Measurements from ENCODE around the gene MASP2. TPM values are rescaled to one million over a fixed set of nuclear protein-coding genes. Genes with fewer than 3 reads are reported as not detected.

Gene MASP2
- total and polyA plus RNA-seq, 2 donors (not counting 1 experiment from before 2014, with no cell fraction given): 0.06 TPM; not detected in 1

- Histone ChIP-seq H3K4me1 (ENCODE audit: control insufficient read depth in 2 of 2, insufficient read depth in 2 of 2, low read length in 2 of 2) (peaks cover 8 to 15% of the 10 kb centered on the region in 2 donors), H3K9ac (ENCODE audit: low read length) (no peak overlapping the region), H3K27ac (ENCODE audit: low read length in 2 of 2) (no peak overlapping the region), H3K9me3 (ENCODE audit: control extremely low read depth in 1 of 3, control insufficient read depth in 2 of 3, insufficient read depth in 1 of 3, low read length in 2 of 3) (no peaks in the 10 kb centered on the region), H3K4me2 (replicated peaks; ENCODE audit: low read depth, low read length, poor library complexity, severe bottlenecking) (no peak overlapping the region), H3K4me3 (ENCODE audit: control extremely low read depth in 1 of 5, extremely low read depth in 1 of 5, insufficient read depth in 1 of 5, low read depth in 2 of 5, low read length in 4 of 5) (no peak overlapping the region), H2AFZ (ENCODE audit: insufficient read depth, low read depth, low read length, poor library complexity, severe bottlenecking) (no peak overlapping the region), H3K79me2 (ENCODE audit: control insufficient read depth, insufficient read depth, low read length) (peaks cover 9% of the 10 kb centered on the region), H4K20me1 (ENCODE audit: control insufficient read depth, insufficient read depth, low read length, poor library complexity, severe bottlenecking) (peaks cover 6% of the 10 kb centered on the region), H3K27me3 (replicated peaks in 1 of 4; ENCODE audit: control extremely low read depth in 1 of 4, control insufficient read depth in 3 of 4, insufficient read depth in 4 of 4, low read length in 3 of 4) (no peaks in the 10 kb centered on the region), H3K36me3 (replicated peaks in 1 of 2; ENCODE audit: control extremely low read depth in 1 of 2, control insufficient read depth in 1 of 2, extremely low read depth in 1 of 2, insufficient read depth in 2 of 2, low read length in 1 of 2) (peaks cover 0 to 6% of the 10 kb centered on the region in 2 experiments)
- no peak for TF ChIP-seq CTCF (IDR thresholded peaks at IDR 0.05)
- no peak for TF ChIP-seq EZH2 (IDR thresholded peaks at IDR 0.05; ENCODE audit: borderline replicate concordance, insufficient read depth, low read depth, low read length, poor library complexity, severe bottlenecking)
- no peak for DNase-seq
- H3K4me1 Mint-ChIP-seq: peaks cover 19% of the 10 kb centered on the region
- 95% methylated on average over 6 of the region's 7 CpGs for WGBS (ENCODE audit: insufficient coverage)
- no peak overlapping the region for H3K27ac Mint-ChIP-seq
- no peak overlapping the region for H3K4me3 Mint-ChIP-seq
- CTCF ChIA-PET: interaction anchor here (1.4 kb wide), 1 partner anchor 17 kb away, joined by 6 read pairs; no protein-coding TSS in a partner anchor
- H3K27me3 Mint-ChIP-seq: no peaks in the 10 kb centered on the region
- no peak for ATAC-seq (ENCODE audit: low read depth)
- no peaks in the 10 kb centered on the region for H3K9me3 Mint-ChIP-seq (ENCODE audit: insufficient read depth)
- POLR2A ChIA-PET: no interaction called here
- intact Hi-C loops (cut with micrococcal nuclease): no loop called here
Measured at GRCh38 chr1:11054181-11054580, 7.1 kb upstream of the MASP2 start.

GRCh38 chr1:11053758-11054137 is 6.7 kb upstream of the MASP2 start:
- H3K36me3 ChIP-seq (replicated peaks in 1 of 2; ENCODE audit: control extremely low read depth in 1 of 2, control insufficient read depth in 1 of 2, extremely low read depth in 1 of 2, insufficient read depth in 2 of 2, low read length in 1 of 2): peaks cover 0 to 6% of the 10 kb centered on the region in 2 experiments
- intact Hi-C loops (cut with micrococcal nuclease): no loop called here
- no peaks in the 10 kb centered on the region for H3K9me3 Mint-ChIP-seq (ENCODE audit: insufficient read depth)
- no peak overlapping the region for H3K4me3 Mint-ChIP-seq
- H3K4me3 ChIP-seq (ENCODE audit: control extremely low read depth in 1 of 5, extremely low read depth in 1 of 5, insufficient read depth in 1 of 5, low read depth in 2 of 5, low read length in 4 of 5): no peak overlapping the region
- H4K20me1 ChIP-seq (ENCODE audit: control insufficient read depth, insufficient read depth, low read length, poor library complexity, severe bottlenecking): peaks cover 3% of the 10 kb centered on the region
- no peak for ATAC-seq (ENCODE audit: low read depth)
- peaks cover 15% of the 10 kb centered on the region for H3K4me1 Mint-ChIP-seq
- CTCF ChIA-PET: interaction anchor here (1.4 kb wide), 1 partner anchor 16 kb away, joined by 6 read pairs; no protein-coding TSS in a partner anchor
- H3K9me3 ChIP-seq (ENCODE audit: control extremely low read depth in 1 of 3, control insufficient read depth in 2 of 3, insufficient read depth in 1 of 3, low read length in 2 of 3): no peaks in the 10 kb centered on the region
- H2AFZ ChIP-seq (ENCODE audit: insufficient read depth, low read depth, low read length, poor library complexity, severe bottlenecking): no peak overlapping the region
- H3K4me2 ChIP-seq (replicated peaks; ENCODE audit: low read depth, low read length, poor library complexity, severe bottlenecking): no peak overlapping the region
- H3K27me3 Mint-ChIP-seq: no peaks in the 10 kb centered on the region
- H3K27ac ChIP-seq (ENCODE audit: low read length in 2 of 2): no peak overlapping the region
- DNase-seq: no peak
- H3K27me3 ChIP-seq (replicated peaks in 1 of 4; ENCODE audit: control extremely low read depth in 1 of 4, control insufficient read depth in 3 of 4, insufficient read depth in 4 of 4, low read length in 3 of 4): no peaks in the 10 kb centered on the region
- WGBS (ENCODE audit: insufficient coverage): 77% methylated on average over 8 of the region's 10 CpGs
- peaks cover 5% of the 10 kb centered on the region for H3K79me2 ChIP-seq (ENCODE audit: control insufficient read depth, insufficient read depth, low read length)
- peaks cover 3 to 11% of the 10 kb centered on the region in 2 donors for H3K4me1 ChIP-seq (ENCODE audit: control insufficient read depth in 2 of 2, insufficient read depth in 2 of 2, low read length in 2 of 2)
- POLR2A ChIA-PET: no interaction called here
- no peak overlapping the region for H3K27ac Mint-ChIP-seq
- H3K9ac ChIP-seq (ENCODE audit: low read length): no peak overlapping the region
- no peak for TF ChIP-seq EZH2 (IDR thresholded peaks at IDR 0.05; ENCODE audit: borderline replicate concordance, insufficient read depth, low read depth, low read length, poor library complexity, severe bottlenecking)
- TF ChIP-seq CTCF (IDR thresholded peaks at IDR 0.05): no peak
